ENCODE measurements around the gene RGR. TPM values are rescaled to one million over a fixed set of nuclear protein-coding genes. Genes with fewer than 3 reads are reported as not detected.

The RGR gene
- polyA plus RNA-seq, 4 donors, result 0.04 to 0.12 TPM; not detected in 2

DNA sequence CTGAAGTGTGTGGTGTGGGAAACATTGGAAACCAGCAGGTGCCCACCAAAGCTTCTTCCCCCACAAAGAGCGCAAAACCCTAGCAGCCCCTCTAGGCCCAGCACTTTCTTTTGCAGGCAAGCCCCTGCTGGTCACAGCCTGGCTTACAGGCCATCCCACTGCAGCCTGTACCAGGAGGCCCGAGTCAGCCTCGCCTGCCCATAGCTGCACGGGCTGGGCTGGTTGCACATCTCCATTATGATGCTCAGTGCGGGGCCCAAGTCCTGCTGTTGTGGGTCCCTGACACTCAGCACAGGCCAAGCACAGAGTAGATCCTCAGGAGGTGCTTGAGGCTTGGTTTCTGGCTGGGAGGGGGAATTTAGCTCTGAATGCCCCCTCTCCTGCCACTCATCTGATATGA, 42.5 kb upstream of the RGR start:
- Histone ChIP-seq H3K27ac (ENCODE audit: low read depth in 1 of 3, low read length in 2 of 3) (no peak overlapping the region), H3K27me3 (ENCODE audit: control insufficient read depth in 3 of 3, insufficient read depth in 3 of 3, low read length in 3 of 3) (peaks cover 0 to 2% (median 0%) of the 10 kb centered on the region in 3 donors), H3K9me3 (ENCODE audit: control insufficient read depth in 2 of 2, insufficient read depth in 1 of 2, low read depth in 1 of 2, low read length in 1 of 2) (no peaks in the 10 kb centered on the region), H3K4me3 (ENCODE audit: low read depth in 1 of 3, low read length in 3 of 3) (no peak overlapping the region), H3K36me3 (ENCODE audit: control insufficient read depth in 3 of 3, insufficient read depth in 2 of 3, low read depth in 1 of 3, low read length in 3 of 3) (no peaks in the 10 kb centered on the region), H3K4me1 (ENCODE audit: control insufficient read depth in 3 of 3, insufficient read depth in 2 of 3, low read depth in 1 of 3, low read length in 2 of 3) (peaks cover 0 to 17% (median 0%) of the 10 kb centered on the region in 3 donors)
- DNase-seq, result no peak
- no peak for FAIRE-seq
- WGBS, 3 donors, result 84 to 92% (median 85%) methylated on average over 5 of the region's 5 CpGs

DNA sequence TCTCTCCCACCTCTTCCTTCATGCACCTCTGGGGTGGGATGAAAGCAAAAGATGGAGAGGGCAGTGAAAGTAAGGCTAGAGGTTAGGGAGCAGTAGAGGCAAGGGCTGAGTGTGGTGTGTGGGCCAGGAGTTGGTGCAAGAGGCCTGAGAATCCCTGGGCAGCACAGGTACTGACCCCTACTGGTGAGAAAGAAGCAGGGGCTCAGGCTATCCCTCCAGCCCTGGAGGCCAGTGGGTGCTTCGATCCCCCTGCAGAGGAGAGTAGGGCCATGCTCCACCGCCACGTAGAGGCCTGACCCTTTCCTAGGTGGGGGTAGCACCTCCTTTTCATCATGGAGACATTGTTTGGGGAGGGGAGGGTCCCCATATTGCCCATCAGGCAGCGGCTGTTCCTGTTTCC, 40.7 kb upstream of the RGR start:
- FAIRE-seq (no peak), DNase-seq (no peak)
- Histone ChIP-seq H3K36me3 (ENCODE audit: control insufficient read depth in 3 of 3, insufficient read depth in 2 of 3, low read depth in 1 of 3, low read length in 3 of 3) (no peaks in the 10 kb centered on the region), H3K27ac (ENCODE audit: low read depth in 1 of 3, low read length in 2 of 3) (no peak overlapping the region), H3K9me3 (ENCODE audit: control insufficient read depth in 2 of 2, insufficient read depth in 1 of 2, low read depth in 1 of 2, low read length in 1 of 2) (no peaks in the 10 kb centered on the region), H3K4me3 (ENCODE audit: low read depth in 1 of 3, low read length in 3 of 3) (no peak overlapping the region), H3K27me3 (ENCODE audit: control insufficient read depth in 3 of 3, insufficient read depth in 3 of 3, low read length in 3 of 3) (peaks cover 0 to 2% (median 0%) of the 10 kb centered on the region in 3 donors), H3K4me1 (ENCODE audit: control insufficient read depth in 3 of 3, insufficient read depth in 2 of 3, low read depth in 1 of 3, low read length in 2 of 3) (peaks cover 0 to 17% (median 0%) of the 10 kb centered on the region in 3 donors)
- WGBS, 3 donors, result 87 to 100% (median 92%) methylated on average over 4 of the region's 4 CpGs

DNA sequence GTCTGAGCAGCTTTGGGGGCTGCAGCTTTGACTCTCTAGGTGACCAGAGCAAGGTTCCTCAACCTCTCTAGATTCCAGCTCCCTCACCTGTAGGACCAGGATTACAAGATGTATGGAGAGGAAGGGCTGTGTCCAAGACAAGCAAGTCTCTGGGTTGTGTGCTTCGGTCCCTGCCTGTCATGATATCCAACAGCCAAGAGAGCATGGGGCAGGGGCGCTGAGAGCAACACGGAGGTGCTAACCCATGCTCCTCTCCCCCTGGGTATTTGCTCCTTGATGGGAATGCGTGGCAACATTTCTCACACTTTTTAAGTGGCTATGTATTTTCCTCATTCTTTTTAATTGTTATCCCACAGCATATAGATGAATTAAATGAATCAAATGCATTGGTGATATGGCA, 40.2 kb upstream of the RGR start:
- H3K27me3 ChIP-seq (ENCODE audit: control insufficient read depth in 3 of 3, insufficient read depth in 3 of 3, low read length in 3 of 3), result peaks cover 0 to 2% (median 0%) of the 10 kb centered on the region in 3 donors

DNA sequence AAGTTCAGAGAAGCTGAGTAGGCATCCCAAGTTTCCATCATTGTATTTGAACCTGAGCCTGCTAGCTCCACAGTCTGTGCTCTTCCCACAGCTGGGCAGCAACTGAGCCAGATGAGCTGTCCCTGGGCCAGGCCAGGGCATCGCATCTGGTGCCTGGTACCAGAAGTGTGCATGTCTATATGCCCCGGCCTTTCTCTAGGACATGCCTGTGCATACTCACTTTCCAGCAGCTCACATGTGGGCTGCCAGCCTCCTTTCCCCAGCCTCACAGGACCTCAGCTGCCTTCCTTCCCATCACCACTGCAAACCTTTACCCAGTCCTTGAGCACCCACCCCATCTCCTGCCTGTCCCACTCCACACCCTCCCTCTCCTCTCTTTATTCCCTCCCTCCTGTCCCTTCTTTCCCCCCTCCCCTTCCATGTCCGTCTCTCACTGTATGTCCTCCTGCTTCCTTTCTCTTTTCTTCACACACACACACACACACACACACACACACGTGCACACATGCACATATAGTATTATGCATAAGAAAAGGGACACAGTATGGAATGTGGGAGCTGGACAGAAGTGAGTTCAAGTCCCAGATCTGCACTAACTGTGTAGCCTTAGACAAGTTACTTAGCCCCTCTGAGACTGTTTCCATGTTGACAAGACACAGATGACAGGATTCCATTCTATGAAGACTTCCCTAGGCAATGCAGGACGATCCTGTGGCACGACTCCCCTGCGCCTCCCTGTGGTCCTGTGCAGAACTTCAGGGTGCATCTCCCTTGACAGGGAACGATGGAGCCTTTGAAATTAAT, 39.6 kb upstream of the RGR start:
- no peak overlapping the region for H3K4me3 ChIP-seq (ENCODE audit: low read depth in 1 of 3, low read length in 3 of 3)
- 31 to 35% (median 32%) methylated on average over 8 of the region's 8 CpGs for WGBS, 3 donors
- no peak overlapping the region for H3K27ac ChIP-seq (ENCODE audit: low read depth in 1 of 3, low read length in 2 of 3)
- FAIRE-seq, result no peak
- peak; percentile 54 to 63 for DNase-seq
- peaks cover 0 to 17% (median 0%) of the 10 kb centered on the region in 3 donors for H3K4me1 ChIP-seq (ENCODE audit: control insufficient read depth in 3 of 3, insufficient read depth in 2 of 3, low read depth in 1 of 3, low read length in 2 of 3)
- no peaks in the 10 kb centered on the region for H3K9me3 ChIP-seq (ENCODE audit: control insufficient read depth in 2 of 2, insufficient read depth in 1 of 2, low read depth in 1 of 2, low read length in 1 of 2)
- peaks cover 0 to 2% (median 0%) of the 10 kb centered on the region in 3 donors for H3K27me3 ChIP-seq (ENCODE audit: control insufficient read depth in 3 of 3, insufficient read depth in 3 of 3, low read length in 3 of 3)
- no peaks in the 10 kb centered on the region for H3K36me3 ChIP-seq (ENCODE audit: control insufficient read depth in 3 of 3, insufficient read depth in 2 of 3, low read depth in 1 of 3, low read length in 3 of 3)

More for the DNA sequence above, 40.2 kb upstream of the RGR start:
- H3K4me3 ChIP-seq (ENCODE audit: low read depth in 1 of 3, low read length in 3 of 3), result no peak overlapping the region
- FAIRE-seq (no peak), DNase-seq (no peak)
- peaks cover 0 to 17% (median 0%) of the 10 kb centered on the region in 3 donors for H3K4me1 ChIP-seq (ENCODE audit: control insufficient read depth in 3 of 3, insufficient read depth in 2 of 3, low read depth in 1 of 3, low read length in 2 of 3)
- H3K27ac ChIP-seq (ENCODE audit: low read depth in 1 of 3, low read length in 2 of 3), result no peak overlapping the region
- H3K9me3 ChIP-seq (ENCODE audit: control insufficient read depth in 2 of 2, insufficient read depth in 1 of 2, low read depth in 1 of 2, low read length in 1 of 2), result no peaks in the 10 kb centered on the region
- 90 to 93% (median 91%) methylated on average over 4 of the region's 4 CpGs for WGBS, 3 donors
- no peaks in the 10 kb centered on the region for H3K36me3 ChIP-seq (ENCODE audit: control insufficient read depth in 3 of 3, insufficient read depth in 2 of 3, low read depth in 1 of 3, low read length in 3 of 3)

DNA sequence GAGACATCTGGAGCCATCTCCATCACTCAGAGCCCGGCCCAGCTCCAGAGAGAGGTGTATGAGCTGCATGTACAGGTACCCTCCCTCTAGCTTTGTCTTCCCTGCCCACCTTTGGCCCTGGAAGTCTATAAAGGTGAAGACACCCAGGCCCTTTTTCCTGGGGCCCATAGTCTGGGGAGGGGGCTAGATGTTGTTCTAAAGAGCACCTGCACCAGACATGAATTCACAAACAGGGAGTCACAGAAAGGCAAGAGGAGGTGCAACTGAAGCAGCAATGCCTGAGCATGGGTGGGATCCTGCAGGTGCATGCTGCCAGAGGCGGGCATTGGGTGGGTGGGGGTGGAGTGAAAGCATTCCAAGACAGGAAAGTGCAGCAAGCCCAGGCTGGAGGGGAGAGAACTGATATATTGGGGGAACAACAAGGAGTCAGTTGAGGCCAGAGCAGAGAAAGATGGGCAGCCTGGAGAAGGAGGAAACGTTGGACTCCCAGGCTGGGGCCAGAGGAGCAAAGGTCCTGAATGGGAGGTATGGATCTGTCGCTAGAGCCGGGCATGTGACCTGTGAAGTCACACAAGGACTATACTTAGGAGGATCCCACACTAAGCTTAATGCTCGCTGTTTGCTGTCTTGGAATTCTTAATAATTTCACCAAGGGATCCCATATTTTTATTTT, 38.9 kb upstream of the RGR start:
- FAIRE-seq, result no peak

DNA sequence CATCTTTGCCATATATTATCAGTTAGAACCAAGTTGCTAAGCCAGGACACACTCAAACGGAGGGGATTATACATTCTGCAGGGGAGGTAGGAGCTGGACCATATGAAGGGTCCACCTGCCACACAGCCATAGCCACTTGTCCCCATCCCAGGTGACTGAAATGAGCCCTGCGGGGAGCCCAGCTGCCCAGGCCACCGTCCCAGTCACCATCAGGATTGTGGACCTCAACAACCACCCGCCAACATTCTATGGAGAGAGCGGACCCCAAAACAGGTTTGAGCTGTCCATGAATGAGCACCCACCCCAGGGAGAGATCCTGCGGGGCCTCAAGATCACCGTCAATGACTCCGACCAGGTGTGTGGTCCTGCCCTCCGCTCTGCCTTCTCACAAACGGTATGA, 36.8 kb upstream of the RGR start:
- FAIRE-seq, result no peak
- 86 to 89% (median 88%) methylated on average over 10 of the region's 10 CpGs for WGBS, 3 donors
- Histone ChIP-seq H3K4me1 (ENCODE audit: control insufficient read depth in 3 of 3, insufficient read depth in 2 of 3, low read depth in 1 of 3, low read length in 2 of 3) (no peaks in the 10 kb centered on the region), H3K27ac (ENCODE audit: low read depth in 1 of 3, low read length in 2 of 3) (no peak overlapping the region), H3K4me3 (ENCODE audit: low read depth in 1 of 3, low read length in 3 of 3) (no peak overlapping the region), H3K36me3 (ENCODE audit: control insufficient read depth in 3 of 3, insufficient read depth in 2 of 3, low read depth in 1 of 3, low read length in 3 of 3) (no peaks in the 10 kb centered on the region), H3K27me3 (ENCODE audit: control insufficient read depth in 3 of 3, insufficient read depth in 3 of 3, low read length in 3 of 3) (peaks cover 0 to 2% (median 0%) of the 10 kb centered on the region in 3 donors), H3K9me3 (ENCODE audit: control insufficient read depth in 2 of 2, insufficient read depth in 1 of 2, low read depth in 1 of 2, low read length in 1 of 2) (no peaks in the 10 kb centered on the region)
- DNase-seq, result no peak

More for the DNA sequence above, 38.9 kb upstream of the RGR start:
- H3K4me1 ChIP-seq (ENCODE audit: control insufficient read depth in 3 of 3, insufficient read depth in 2 of 3, low read depth in 1 of 3, low read length in 2 of 3), result peaks cover 0 to 12% (median 0%) of the 10 kb centered on the region in 3 donors
- H3K36me3 ChIP-seq (ENCODE audit: control insufficient read depth in 3 of 3, insufficient read depth in 2 of 3, low read depth in 1 of 3, low read length in 3 of 3), result no peaks in the 10 kb centered on the region
- DNase-seq, result peak; percentile 29 to 54
- no peak overlapping the region for H3K4me3 ChIP-seq (ENCODE audit: low read depth in 1 of 3, low read length in 3 of 3)
- no peaks in the 10 kb centered on the region for H3K9me3 ChIP-seq (ENCODE audit: control insufficient read depth in 2 of 2, insufficient read depth in 1 of 2, low read depth in 1 of 2, low read length in 1 of 2)
- no peak overlapping the region for H3K27ac ChIP-seq (ENCODE audit: low read depth in 1 of 3, low read length in 2 of 3)
- H3K27me3 ChIP-seq (ENCODE audit: control insufficient read depth in 3 of 3, insufficient read depth in 3 of 3, low read length in 3 of 3), result peaks cover 0 to 2% (median 0%) of the 10 kb centered on the region in 3 donors
- 27 to 55% (median 40%) methylated on average over 6 of the region's 6 CpGs for WGBS, 3 donors

DNA sequence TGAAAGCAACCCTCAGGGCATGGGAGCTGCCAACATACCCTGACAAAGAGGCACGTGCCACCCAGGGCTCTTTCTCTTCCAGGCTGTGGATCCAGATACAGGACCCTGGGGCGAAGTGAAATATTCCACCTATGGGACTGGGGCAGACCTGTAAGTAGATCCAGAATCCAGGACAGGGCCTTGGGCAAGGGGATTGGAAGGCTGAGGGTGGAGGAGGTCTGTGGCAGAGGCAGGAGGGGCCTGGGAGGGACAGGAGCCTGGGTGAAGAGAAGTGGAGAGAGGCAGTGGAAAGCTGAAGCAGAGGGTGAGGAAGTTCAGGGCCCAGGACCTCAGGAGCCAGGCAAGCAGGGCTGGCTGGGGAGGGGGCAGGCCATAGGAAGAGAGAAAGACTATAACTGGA, 33.3 kb upstream of the RGR start:
- Histone ChIP-seq H3K9me3 (ENCODE audit: control insufficient read depth in 2 of 2, insufficient read depth in 1 of 2, low read depth in 1 of 2, low read length in 1 of 2) (no peaks in the 10 kb centered on the region), H3K4me3 (ENCODE audit: low read depth in 1 of 3, low read length in 3 of 3) (no peak overlapping the region), H3K27me3 (ENCODE audit: control insufficient read depth in 3 of 3, insufficient read depth in 3 of 3, low read length in 3 of 3) (peaks cover 0 to 7% (median 0%) of the 10 kb centered on the region in 3 donors), H3K4me1 (ENCODE audit: control insufficient read depth in 3 of 3, insufficient read depth in 2 of 3, low read depth in 1 of 3, low read length in 2 of 3) (no peaks in the 10 kb centered on the region), H3K36me3 (ENCODE audit: control insufficient read depth in 3 of 3, insufficient read depth in 2 of 3, low read depth in 1 of 3, low read length in 3 of 3) (no peaks in the 10 kb centered on the region), H3K27ac (ENCODE audit: low read depth in 1 of 3, low read length in 2 of 3) (no peak overlapping the region)
- DNase-seq (no peak), FAIRE-seq (no peak)
- 67 to 85% (median 71%) methylated on average over 2 of the region's 2 CpGs for WGBS, 3 donors

DNA sequence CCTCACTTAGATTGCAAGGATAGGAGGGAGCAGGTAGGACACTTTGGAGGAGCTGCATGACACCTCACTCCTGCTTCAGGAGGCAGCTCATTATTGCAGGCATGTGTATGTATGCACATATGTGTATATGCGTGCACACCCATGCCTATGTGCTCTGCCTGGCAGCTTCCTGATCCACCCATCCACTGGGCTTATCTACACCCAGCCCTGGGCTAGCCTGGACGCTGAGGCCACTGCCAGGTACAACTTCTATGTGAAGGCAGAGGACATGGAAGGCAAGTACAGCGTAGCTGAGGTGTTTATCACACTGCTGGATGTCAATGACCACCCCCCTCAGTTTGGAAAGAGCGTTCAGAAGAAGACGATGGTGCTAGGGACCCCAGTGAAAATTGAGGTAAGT, 32.8 kb upstream of the RGR start:
- Histone ChIP-seq H3K4me1 (ENCODE audit: control insufficient read depth in 3 of 3, insufficient read depth in 2 of 3, low read depth in 1 of 3, low read length in 2 of 3) (no peaks in the 10 kb centered on the region), H3K36me3 (ENCODE audit: control insufficient read depth in 3 of 3, insufficient read depth in 2 of 3, low read depth in 1 of 3, low read length in 3 of 3) (no peaks in the 10 kb centered on the region), H3K27me3 (ENCODE audit: control insufficient read depth in 3 of 3, insufficient read depth in 3 of 3, low read length in 3 of 3) (peaks cover 0 to 5% (median 0%) of the 10 kb centered on the region in 3 donors), H3K27ac (ENCODE audit: low read depth in 1 of 3, low read length in 2 of 3) (no peak overlapping the region), H3K9me3 (ENCODE audit: control insufficient read depth in 2 of 2, insufficient read depth in 1 of 2, low read depth in 1 of 2, low read length in 1 of 2) (no peaks in the 10 kb centered on the region), H3K4me3 (ENCODE audit: low read depth in 1 of 3, low read length in 3 of 3) (no peak overlapping the region)
- FAIRE-seq, result no peak
- WGBS, 3 donors, result 65 to 72% (median 66%) methylated on average over 5 of the region's 5 CpGs
- DNase-seq, result no peak

All from small intestine (tissue), 7 donors.